ENCODE results near the gene CADM1. TPM values are rescaled to one million over a fixed set of nuclear protein-coding genes. Genes with fewer than 3 reads are reported as not detected.

The CADM1 gene
- total RNA-seq, 4 donors from 2014 or later, result 2.9 to 25.7 (median 9.6) TPM

- no peak for TF ChIP-seq CTCF (IDR thresholded peaks at IDR 0.05; ENCODE audit: low read depth)
Observed at GRCh38 chr11:115506954-115507675, 2.9 kb upstream of the CADM1 start.

- TF ChIP-seq CTCF (IDR thresholded peaks at IDR 0.05; ENCODE audit: low read depth), result no peak
Observed at GRCh38 chr11:115505175-115505574, 960 bp upstream of the CADM1 start.

GRCh38 chr11:115503886-115504275 lies 334 bp downstream of the CADM1 start:
- TF ChIP-seq CTCF (IDR thresholded peaks at IDR 0.05; ENCODE audit: low read depth), result no peak

- TF ChIP-seq CTCF (IDR thresholded peaks at IDR 0.05; ENCODE audit: low read depth), result no peak
Observed at GRCh38 chr11:115503083-115503885, 931 bp downstream of the CADM1 start.

GRCh38 chr11:115502636-115503082 lies 1.6 kb downstream of the CADM1 start:
- TF ChIP-seq CTCF (IDR thresholded peaks at IDR 0.05; ENCODE audit: low read depth), result no peak

- TF ChIP-seq CTCF (IDR thresholded peaks at IDR 0.05; ENCODE audit: low read depth), result no peak
Observed at GRCh38 chr11:115501893-115502589, 2.2 kb downstream of the CADM1 start.

- no peak for TF ChIP-seq CTCF (IDR thresholded peaks at IDR 0.05; ENCODE audit: low read depth)
Observed at GRCh38 chr11:115501502-115501892, 2.7 kb downstream of the CADM1 start.
